ENCODE results near the gene NBEA. TPM values are rescaled to one million over a fixed set of nuclear protein-coding genes. Genes with fewer than 3 reads are reported as not detected.

The NBEA gene
- total RNA-seq, 1 donor from 2014 or later, result 23.5 TPM

- no peaks in the 10 kb centered on the region for H3K4me1 ChIP-seq (ENCODE audit: control insufficient read depth in 3 of 3, insufficient read depth in 3 of 3, low read length in 3 of 3)
- H3K9ac ChIP-seq (ENCODE audit: low read depth in 1 of 3, low read length in 3 of 3), result no peak overlapping the region
Observed at GRCh38 chr13:35127466-35127865, 185.4 kb downstream of the NBEA start.

GRCh38 chr13:35129500-35129899 is 187.4 kb downstream of the NBEA start:
- Histone ChIP-seq H3K27ac (ENCODE audit: low read depth, low read length) (no peak overlapping the region), H3K27me3 (ENCODE audit: control insufficient read depth in 3 of 3, insufficient read depth in 3 of 3, low read length in 3 of 3) (no peaks in the 10 kb centered on the region), H3K4me3 (ENCODE audit: low read length in 3 of 3) (no peak overlapping the region), H3K4me1 (ENCODE audit: control insufficient read depth in 3 of 3, insufficient read depth in 3 of 3, low read length in 3 of 3) (no peaks in the 10 kb centered on the region), H3K9me3 (ENCODE audit: control insufficient read depth in 3 of 3, low read length in 3 of 3) (no peaks in the 10 kb centered on the region), H3K36me3 (ENCODE audit: control insufficient read depth in 3 of 3, insufficient read depth in 3 of 3, low read length in 3 of 3) (no peaks in the 10 kb centered on the region), H3K9ac (ENCODE audit: low read depth in 1 of 3, low read length in 3 of 3) (no peak overlapping the region)

More at GRCh38 chr13:35127466-35127865, 185.4 kb downstream of the NBEA start:
- Histone ChIP-seq H3K4me3 (ENCODE audit: low read length in 3 of 3) (no peak overlapping the region), H3K27ac (ENCODE audit: low read depth, low read length) (no peak overlapping the region), H3K36me3 (ENCODE audit: control insufficient read depth in 3 of 3, insufficient read depth in 3 of 3, low read length in 3 of 3) (no peaks in the 10 kb centered on the region), H3K9me3 (ENCODE audit: control insufficient read depth in 3 of 3, low read length in 3 of 3) (no peaks in the 10 kb centered on the region), H3K27me3 (ENCODE audit: control insufficient read depth in 3 of 3, insufficient read depth in 3 of 3, low read length in 3 of 3) (no peaks in the 10 kb centered on the region)

- no peaks in the 10 kb centered on the region for H3K4me1 ChIP-seq (ENCODE audit: control insufficient read depth in 3 of 3, insufficient read depth in 3 of 3, low read length in 3 of 3)
- H3K36me3 ChIP-seq (ENCODE audit: control insufficient read depth in 3 of 3, insufficient read depth in 3 of 3, low read length in 3 of 3), result no peaks in the 10 kb centered on the region
- no peak overlapping the region for H3K4me3 ChIP-seq (ENCODE audit: low read length in 3 of 3)
- no peaks in the 10 kb centered on the region for H3K27me3 ChIP-seq (ENCODE audit: control insufficient read depth in 3 of 3, insufficient read depth in 3 of 3, low read length in 3 of 3)
- no peak overlapping the region for H3K9ac ChIP-seq (ENCODE audit: low read depth in 1 of 3, low read length in 3 of 3)
- H3K9me3 ChIP-seq (ENCODE audit: control insufficient read depth in 3 of 3, low read length in 3 of 3), result no peaks in the 10 kb centered on the region
- no peak overlapping the region for H3K27ac ChIP-seq (ENCODE audit: low read depth, low read length)
Observed at GRCh38 chr13:35131471-35131870, 189.4 kb downstream of the NBEA start.

- Histone ChIP-seq H3K27ac (ENCODE audit: low read depth, low read length) (no peak overlapping the region), H3K4me3 (ENCODE audit: low read length in 3 of 3) (no peak overlapping the region), H3K9me3 (ENCODE audit: control insufficient read depth in 3 of 3, low read length in 3 of 3) (no peaks in the 10 kb centered on the region), H3K27me3 (ENCODE audit: control insufficient read depth in 3 of 3, insufficient read depth in 3 of 3, low read length in 3 of 3) (no peaks in the 10 kb centered on the region), H3K9ac (ENCODE audit: low read depth in 1 of 3, low read length in 3 of 3) (no peak overlapping the region), H3K36me3 (ENCODE audit: control insufficient read depth in 3 of 3, insufficient read depth in 3 of 3, low read length in 3 of 3) (no peaks in the 10 kb centered on the region), H3K4me1 (ENCODE audit: control insufficient read depth in 3 of 3, insufficient read depth in 3 of 3, low read length in 3 of 3) (no peaks in the 10 kb centered on the region)
Observed at GRCh38 chr13:35136585-35136984, 194.5 kb downstream of the NBEA start.

GRCh38 chr13:35139591-35139990 is 197.5 kb downstream of the NBEA start:
- no peak overlapping the region for H3K4me3 ChIP-seq (ENCODE audit: low read length in 3 of 3)
- no peaks in the 10 kb centered on the region for H3K9me3 ChIP-seq (ENCODE audit: control insufficient read depth in 3 of 3, low read length in 3 of 3)
- H3K27ac ChIP-seq (ENCODE audit: low read depth, low read length), result no peak overlapping the region
- no peaks in the 10 kb centered on the region for H3K4me1 ChIP-seq (ENCODE audit: control insufficient read depth in 3 of 3, insufficient read depth in 3 of 3, low read length in 3 of 3)
- H3K9ac ChIP-seq (ENCODE audit: low read depth in 1 of 3, low read length in 3 of 3), result no peak overlapping the region
- H3K36me3 ChIP-seq (ENCODE audit: control insufficient read depth in 3 of 3, insufficient read depth in 3 of 3, low read length in 3 of 3), result no peaks in the 10 kb centered on the region
- H3K27me3 ChIP-seq (ENCODE audit: control insufficient read depth in 3 of 3, insufficient read depth in 3 of 3, low read length in 3 of 3), result no peaks in the 10 kb centered on the region

GRCh38 chr13:35140321-35140720 is 198.3 kb downstream of the NBEA start:
- Histone ChIP-seq H3K27me3 (ENCODE audit: control insufficient read depth in 3 of 3, insufficient read depth in 3 of 3, low read length in 3 of 3) (no peaks in the 10 kb centered on the region), H3K4me3 (ENCODE audit: low read length in 3 of 3) (no peak overlapping the region), H3K9ac (ENCODE audit: low read depth in 1 of 3, low read length in 3 of 3) (no peak overlapping the region), H3K9me3 (ENCODE audit: control insufficient read depth in 3 of 3, low read length in 3 of 3) (no peaks in the 10 kb centered on the region), H3K36me3 (ENCODE audit: control insufficient read depth in 3 of 3, insufficient read depth in 3 of 3, low read length in 3 of 3) (no peaks in the 10 kb centered on the region), H3K4me1 (ENCODE audit: control insufficient read depth in 3 of 3, insufficient read depth in 3 of 3, low read length in 3 of 3) (no peaks in the 10 kb centered on the region), H3K27ac (ENCODE audit: low read depth, low read length) (no peak overlapping the region)

- Histone ChIP-seq H3K36me3 (ENCODE audit: control insufficient read depth in 3 of 3, insufficient read depth in 3 of 3, low read length in 3 of 3) (no peaks in the 10 kb centered on the region), H3K9me3 (ENCODE audit: control insufficient read depth in 3 of 3, low read length in 3 of 3) (no peaks in the 10 kb centered on the region), H3K27ac (ENCODE audit: low read depth, low read length) (no peak overlapping the region), H3K4me1 (ENCODE audit: control insufficient read depth in 3 of 3, insufficient read depth in 3 of 3, low read length in 3 of 3) (no peaks in the 10 kb centered on the region), H3K9ac (ENCODE audit: low read depth in 1 of 3, low read length in 3 of 3) (no peak overlapping the region), H3K27me3 (ENCODE audit: control insufficient read depth in 3 of 3, insufficient read depth in 3 of 3, low read length in 3 of 3) (no peaks in the 10 kb centered on the region), H3K4me3 (ENCODE audit: low read length in 3 of 3) (no peak overlapping the region)
Observed at GRCh38 chr13:35140831-35141230, 198.8 kb downstream of the NBEA start.

- no peaks in the 10 kb centered on the region for H3K36me3 ChIP-seq (ENCODE audit: control insufficient read depth in 3 of 3, insufficient read depth in 3 of 3, low read length in 3 of 3)
- H3K9ac ChIP-seq (ENCODE audit: low read depth in 1 of 3, low read length in 3 of 3), result no peak overlapping the region
- no peak overlapping the region for H3K27ac ChIP-seq (ENCODE audit: low read depth, low read length)
- H3K9me3 ChIP-seq (ENCODE audit: control insufficient read depth in 3 of 3, low read length in 3 of 3), result no peaks in the 10 kb centered on the region
- H3K4me1 ChIP-seq (ENCODE audit: control insufficient read depth in 3 of 3, insufficient read depth in 3 of 3, low read length in 3 of 3), result no peaks in the 10 kb centered on the region
- H3K27me3 ChIP-seq (ENCODE audit: control insufficient read depth in 3 of 3, insufficient read depth in 3 of 3, low read length in 3 of 3), result no peaks in the 10 kb centered on the region
- no peak overlapping the region for H3K4me3 ChIP-seq (ENCODE audit: low read length in 3 of 3)
Observed at GRCh38 chr13:35143123-35143522, 201.1 kb downstream of the NBEA start.

- H3K4me1 ChIP-seq (ENCODE audit: control insufficient read depth in 3 of 3, insufficient read depth in 3 of 3, low read length in 3 of 3), result no peaks in the 10 kb centered on the region
- no peak overlapping the region for H3K27ac ChIP-seq (ENCODE audit: low read depth, low read length)
- H3K4me3 ChIP-seq (ENCODE audit: low read length in 3 of 3), result no peak overlapping the region
- no peaks in the 10 kb centered on the region for H3K36me3 ChIP-seq (ENCODE audit: control insufficient read depth in 3 of 3, insufficient read depth in 3 of 3, low read length in 3 of 3)
- H3K9ac ChIP-seq (ENCODE audit: low read depth in 1 of 3, low read length in 3 of 3), result no peak overlapping the region
- no peaks in the 10 kb centered on the region for H3K27me3 ChIP-seq (ENCODE audit: control insufficient read depth in 3 of 3, insufficient read depth in 3 of 3, low read length in 3 of 3)
- H3K9me3 ChIP-seq (ENCODE audit: control insufficient read depth in 3 of 3, low read length in 3 of 3), result no peaks in the 10 kb centered on the region
Observed at GRCh38 chr13:35144166-35144890, 202.3 kb downstream of the NBEA start.

- H3K27me3 ChIP-seq (ENCODE audit: control insufficient read depth in 3 of 3, insufficient read depth in 3 of 3, low read length in 3 of 3), result no peaks in the 10 kb centered on the region
- no peak overlapping the region for H3K4me3 ChIP-seq (ENCODE audit: low read length in 3 of 3)
- no peaks in the 10 kb centered on the region for H3K36me3 ChIP-seq (ENCODE audit: control insufficient read depth in 3 of 3, insufficient read depth in 3 of 3, low read length in 3 of 3)
- no peak overlapping the region for H3K9ac ChIP-seq (ENCODE audit: low read depth in 1 of 3, low read length in 3 of 3)
- H3K27ac ChIP-seq (ENCODE audit: low read depth, low read length), result no peak overlapping the region
- no peaks in the 10 kb centered on the region for H3K4me1 ChIP-seq (ENCODE audit: control insufficient read depth in 3 of 3, insufficient read depth in 3 of 3, low read length in 3 of 3)
- no peaks in the 10 kb centered on the region for H3K9me3 ChIP-seq (ENCODE audit: control insufficient read depth in 3 of 3, low read length in 3 of 3)
Observed at GRCh38 chr13:35146686-35147085, 204.6 kb downstream of the NBEA start.

Measured in skeletal muscle tissue (tissue), 4 donors.